Neural progenitor cell (in vitro differentiated cells): Measurements from ENCODE around the gene CSTF1.

Experiments used
- EZH2 ChIP-seq: fragments of 200-600 bp; sonication (generic); IDR thresholded peaks from 2 replicates; pipeline ENCODE4 v1.6.1; 2017; ENCODE audit warnings: antibody characterized with exemption, mild to moderate bottlenecking, moderate library complexity
- EZH2phosphoT487 ChIP-seq: fragments of 200-600 bp; sonication (generic); IDR thresholded peaks from 2 replicates; pipeline ENCODE4 v1.6.1; 2017; ENCODE audit warnings: antibody characterized with exemption
- TF ChIP-seq, protein P1 (sequence below): fragments of 200-600 bp; sonication (generic); IDR thresholded peaks from 2 replicates; pipeline ENCODE4 v1.5.1; 2017; ENCODE audit warnings: antibody characterized with exemption, mild to moderate bottlenecking

DNA sequence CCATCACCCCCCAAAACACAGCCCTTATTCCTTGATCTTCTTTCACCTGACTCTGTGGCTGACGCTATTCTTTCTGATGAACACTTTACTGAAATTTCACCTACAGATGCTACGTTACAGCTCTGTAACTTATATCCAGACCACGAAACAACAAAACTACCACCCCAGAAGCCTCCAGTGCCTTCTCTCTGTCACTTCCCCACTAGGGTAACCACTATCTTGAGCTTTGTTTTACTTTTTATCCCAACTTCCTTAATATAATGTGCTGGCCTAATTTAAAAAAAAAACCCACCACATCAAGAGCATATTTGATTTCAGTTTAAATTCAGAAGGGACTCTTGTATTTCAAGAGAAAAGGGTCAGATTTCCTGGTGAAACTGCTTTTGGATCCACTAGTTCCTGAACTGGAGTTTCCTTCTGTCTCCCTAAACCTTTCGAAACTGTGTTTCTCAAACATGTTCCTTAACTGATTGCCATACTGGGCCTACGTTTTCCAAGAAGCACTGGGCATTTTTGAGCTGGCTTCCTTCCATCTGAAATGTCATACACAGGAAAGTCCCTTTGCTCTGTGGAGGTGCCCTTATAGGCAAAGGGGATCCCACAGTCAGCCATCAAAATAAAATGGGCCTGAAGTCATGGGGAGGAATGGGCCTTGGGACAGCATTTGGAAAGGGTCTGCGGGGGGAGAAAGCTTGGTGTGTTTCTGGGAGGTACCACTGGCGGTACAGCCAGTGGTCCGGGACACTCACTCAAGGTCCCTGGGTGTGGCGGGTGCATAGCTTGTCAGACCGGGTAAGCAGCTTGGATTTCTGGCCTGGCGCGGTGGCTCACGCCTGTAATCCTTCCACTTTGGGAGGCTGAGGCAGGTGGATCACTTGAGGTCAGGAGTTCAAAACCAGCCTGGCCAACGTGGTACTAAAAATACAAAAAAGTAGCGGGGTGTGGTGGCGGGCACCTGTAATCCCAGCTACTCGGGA lies 50.2 kb downstream of the CSTF1 start:
- TF ChIP-seq, protein P1, sequence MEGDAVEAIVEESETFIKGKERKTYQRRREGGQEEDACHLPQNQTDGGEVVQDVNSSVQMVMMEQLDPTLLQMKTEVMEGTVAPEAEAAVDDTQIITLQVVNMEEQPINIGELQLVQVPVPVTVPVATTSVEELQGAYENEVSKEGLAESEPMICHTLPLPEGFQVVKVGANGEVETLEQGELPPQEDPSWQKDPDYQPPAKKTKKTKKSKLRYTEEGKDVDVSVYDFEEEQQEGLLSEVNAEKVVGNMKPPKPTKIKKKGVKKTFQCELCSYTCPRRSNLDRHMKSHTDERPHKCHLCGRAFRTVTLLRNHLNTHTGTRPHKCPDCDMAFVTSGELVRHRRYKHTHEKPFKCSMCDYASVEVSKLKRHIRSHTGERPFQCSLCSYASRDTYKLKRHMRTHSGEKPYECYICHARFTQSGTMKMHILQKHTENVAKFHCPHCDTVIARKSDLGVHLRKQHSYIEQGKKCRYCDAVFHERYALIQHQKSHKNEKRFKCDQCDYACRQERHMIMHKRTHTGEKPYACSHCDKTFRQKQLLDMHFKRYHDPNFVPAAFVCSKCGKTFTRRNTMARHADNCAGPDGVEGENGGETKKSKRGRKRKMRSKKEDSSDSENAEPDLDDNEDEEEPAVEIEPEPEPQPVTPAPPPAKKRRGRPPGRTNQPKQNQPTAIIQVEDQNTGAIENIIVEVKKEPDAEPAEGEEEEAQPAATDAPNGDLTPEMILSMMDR, result no peak
- TF ChIP-seq EZH2 (no peak), EZH2phosphoT487 (no peak)
